ENCODE results near the gene SLC28A3. TPM values are rescaled to one million over a fixed set of nuclear protein-coding genes. Genes with fewer than 3 reads are reported as not detected.

Gene SLC28A3
- total RNA-seq, 2 donors from 2014 or later = 0.11 TPM; not detected in 1

GRCh38 chr9:84379740-84380139, 39.2 kb upstream of the SLC28A3 start:
- Histone ChIP-seq H3K36me3 (ENCODE audit: control insufficient read depth, insufficient read depth, low read length) (no peaks in the 10 kb centered on the region), H3K27ac (ENCODE audit: low read depth, low read length) (no peak overlapping the region), H3K4me3 (ENCODE audit: low read length) (no peak overlapping the region), H3K4me1 (ENCODE audit: control insufficient read depth, insufficient read depth, low read length) (no peaks in the 10 kb centered on the region), H3K9ac (ENCODE audit: extremely low read depth, low read length, poor library complexity, severe bottlenecking) (no peak overlapping the region), H3K27me3 (ENCODE audit: control insufficient read depth, insufficient read depth, low read length, poor library complexity, severe bottlenecking) (no peaks in the 10 kb centered on the region), H3K9me3 (ENCODE audit: control insufficient read depth, low read length) (no peaks in the 10 kb centered on the region)
- no peak for TF ChIP-seq CTCF (conservative IDR thresholded peaks at IDR 0.05)
- no peak for DNase-seq
- Mint-ChIP-seq H3K9me3 (no peaks in the 10 kb centered on the region), H3K27me3 (ENCODE audit: insufficient read depth) (no peaks in the 10 kb centered on the region), H3K4me3 (no peak overlapping the region), H3K36me3 (ENCODE audit: low read depth) (no peaks in the 10 kb centered on the region), H3K4me1 (peaks cover 5% of the 10 kb centered on the region), H3K27ac (no peak overlapping the region)

GRCh38 chr9:84375954-84376353, 35.4 kb upstream of the SLC28A3 start:
- no peaks in the 10 kb centered on the region for H3K27me3 Mint-ChIP-seq (ENCODE audit: insufficient read depth)
- H3K4me3 Mint-ChIP-seq = no peak overlapping the region
- 86 to 88% methylated on average over 3 of the region's 3 CpGs for WGBS, 2 experiments (ENCODE audit: insufficient coverage in 1 of 2, insufficient read length in 1 of 2)
- peaks cover 8% of the 10 kb centered on the region for H3K4me1 Mint-ChIP-seq
- Histone ChIP-seq H3K27me3 (ENCODE audit: control insufficient read depth, insufficient read depth, low read length, poor library complexity, severe bottlenecking) (no peaks in the 10 kb centered on the region), H3K9me3 (ENCODE audit: control insufficient read depth, low read length) (no peaks in the 10 kb centered on the region), H3K4me3 (ENCODE audit: low read length) (no peak overlapping the region), H3K9ac (ENCODE audit: extremely low read depth, low read length, poor library complexity, severe bottlenecking) (no peak overlapping the region), H3K36me3 (ENCODE audit: control insufficient read depth, insufficient read depth, low read length) (no peaks in the 10 kb centered on the region), H3K27ac (ENCODE audit: low read depth, low read length) (no peak overlapping the region), H3K4me1 (ENCODE audit: control insufficient read depth, insufficient read depth, low read length) (peaks cover 4% of the 10 kb centered on the region)
- H3K27ac Mint-ChIP-seq = no peak overlapping the region
- no peak for TF ChIP-seq CTCF (conservative IDR thresholded peaks at IDR 0.05)
- H3K36me3 Mint-ChIP-seq (ENCODE audit: low read depth) = no peaks in the 10 kb centered on the region
- H3K9me3 Mint-ChIP-seq = no peaks in the 10 kb centered on the region
- DNase-seq = no peak

- H3K4me3 Mint-ChIP-seq = no peak overlapping the region
- Histone ChIP-seq H3K27ac (ENCODE audit: low read depth, low read length) (no peak overlapping the region), H3K4me1 (ENCODE audit: control insufficient read depth, insufficient read depth, low read length) (peaks cover 4% of the 10 kb centered on the region), H3K4me3 (ENCODE audit: low read length) (no peak overlapping the region), H3K9me3 (ENCODE audit: control insufficient read depth, low read length) (no peaks in the 10 kb centered on the region), H3K27me3 (ENCODE audit: control insufficient read depth, insufficient read depth, low read length, poor library complexity, severe bottlenecking) (no peaks in the 10 kb centered on the region), H3K9ac (ENCODE audit: extremely low read depth, low read length, poor library complexity, severe bottlenecking) (no peak overlapping the region), H3K36me3 (ENCODE audit: control insufficient read depth, insufficient read depth, low read length) (no peaks in the 10 kb centered on the region)
- DNase-seq = no peak
- no peaks in the 10 kb centered on the region for H3K27me3 Mint-ChIP-seq (ENCODE audit: insufficient read depth)
- no peak overlapping the region for H3K27ac Mint-ChIP-seq
- no peaks in the 10 kb centered on the region for H3K9me3 Mint-ChIP-seq
- WGBS, 2 experiments (ENCODE audit: insufficient coverage in 1 of 2, insufficient read length in 1 of 2) = 90 to 92% methylated on average over 1 to 2 of the region's 2 CpGs
- no peak for TF ChIP-seq CTCF (conservative IDR thresholded peaks at IDR 0.05)
- H3K36me3 Mint-ChIP-seq (ENCODE audit: low read depth) = no peaks in the 10 kb centered on the region
- H3K4me1 Mint-ChIP-seq = peaks cover 8% of the 10 kb centered on the region
Measured at GRCh38 chr9:84374516-84374915, 34.0 kb upstream of the SLC28A3 start.
